Suprapubic skin (tissue), 4 donors: ENCODE data around the gene STPG1.

ENCODE experiments used
- EP300 ChIP-seq: sonication (generic); formaldehyde crosslinking; IDR thresholded peaks from one replicate; pipeline ENCODE4 v1.6.1; 2017; ENCODE audit warnings: antibody characterized with exemption
- POLR2A ChIP-seq, 2 donors: fragments of 450-650 bp; IDR thresholded peaks; one replicate each; pipeline ENCODE4 v1.6.1; 2017; ENCODE audit warnings: antibody characterized with exemption in 2 of 2, mild to moderate bottlenecking in 2 of 2, moderate library complexity in 2 of 2
- POLR2AphosphoS5 ChIP-seq, 3 donors: sonication (generic); formaldehyde crosslinking; IDR thresholded peaks; one replicate each; pipeline ENCODE4 v1.6.1; 2017; ENCODE audit warnings: antibody characterized with exemption in 3 of 3
- TF ChIP-seq, protein P1 (sequence below), 2 donors: fragments of 200-600 bp in 1 of 2; fragments of 450-650 bp in 1 of 2; sonication (generic) in 1 of 2; IDR thresholded peaks; one replicate each; pipeline ENCODE4 v1.5.1; 2016 to 2019; ENCODE audit warnings: antibody characterized with exemption in 2 of 2, mild to moderate bottlenecking in 1 of 2, moderate library complexity in 1 of 2

DNA sequence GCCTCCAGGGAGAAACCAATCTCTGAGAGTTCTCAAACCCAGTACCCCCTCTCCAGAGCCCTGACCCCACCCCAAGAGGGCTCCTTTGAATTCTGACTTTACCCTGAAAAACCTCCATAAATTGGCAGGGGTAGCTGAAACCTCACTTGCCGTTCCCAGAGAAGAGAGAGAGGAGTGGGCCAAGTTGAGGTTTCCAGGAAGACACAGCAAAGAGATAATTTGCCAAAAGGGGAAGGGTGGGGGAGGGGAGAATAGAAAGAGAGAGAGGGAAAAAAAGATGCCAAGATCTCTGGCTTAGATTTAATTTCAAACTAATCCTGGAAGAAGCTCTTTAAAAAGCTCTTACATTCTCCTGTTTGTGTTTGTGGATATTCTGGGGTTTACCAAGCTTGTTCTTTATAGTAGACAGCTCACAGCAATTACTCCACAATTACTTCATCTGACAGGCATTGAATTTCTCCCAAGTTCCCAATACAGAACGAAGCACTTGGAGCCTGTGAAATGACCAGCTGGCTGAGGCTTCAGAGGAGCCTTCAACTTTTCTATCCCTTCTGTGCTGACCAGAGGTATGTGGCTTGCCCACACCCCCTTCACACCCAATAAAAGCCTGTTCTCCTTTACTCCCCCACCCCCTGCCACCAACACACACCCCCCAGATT is 95.5 kb downstream of the STPG1 start:
- TF ChIP-seq POLR2AphosphoS5 (IDR thresholded peaks at IDR 0.05) (no peak), POLR2A (IDR thresholded peaks at IDR 0.05) (no peak), EP300 (no peak)
- TF ChIP-seq, protein P1, sequence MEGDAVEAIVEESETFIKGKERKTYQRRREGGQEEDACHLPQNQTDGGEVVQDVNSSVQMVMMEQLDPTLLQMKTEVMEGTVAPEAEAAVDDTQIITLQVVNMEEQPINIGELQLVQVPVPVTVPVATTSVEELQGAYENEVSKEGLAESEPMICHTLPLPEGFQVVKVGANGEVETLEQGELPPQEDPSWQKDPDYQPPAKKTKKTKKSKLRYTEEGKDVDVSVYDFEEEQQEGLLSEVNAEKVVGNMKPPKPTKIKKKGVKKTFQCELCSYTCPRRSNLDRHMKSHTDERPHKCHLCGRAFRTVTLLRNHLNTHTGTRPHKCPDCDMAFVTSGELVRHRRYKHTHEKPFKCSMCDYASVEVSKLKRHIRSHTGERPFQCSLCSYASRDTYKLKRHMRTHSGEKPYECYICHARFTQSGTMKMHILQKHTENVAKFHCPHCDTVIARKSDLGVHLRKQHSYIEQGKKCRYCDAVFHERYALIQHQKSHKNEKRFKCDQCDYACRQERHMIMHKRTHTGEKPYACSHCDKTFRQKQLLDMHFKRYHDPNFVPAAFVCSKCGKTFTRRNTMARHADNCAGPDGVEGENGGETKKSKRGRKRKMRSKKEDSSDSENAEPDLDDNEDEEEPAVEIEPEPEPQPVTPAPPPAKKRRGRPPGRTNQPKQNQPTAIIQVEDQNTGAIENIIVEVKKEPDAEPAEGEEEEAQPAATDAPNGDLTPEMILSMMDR (IDR thresholded peaks at IDR 0.05) = no peak
